HCT116 (cell line): ENCODE results near the gene MEX3B.

Experiments
- CTCF ChIP-seq, 3 experiments: fragments of 200-600 bp in 1 of 3; sonication (generic) in 1 of 3; IDR thresholded peaks in 2 of 3; conservative IDR thresholded peaks in 1 of 3; 2 replicates each; pipeline ENCODE4 v1.5.1; 2012 to 2017; ENCODE audit warnings: low read depth in 2 of 3, low read length in 2 of 3, antibody characterized with exemption in 1 of 3, borderline replicate concordance in 1 of 3, control low read depth in 1 of 3, mild to moderate bottlenecking in 1 of 3, mixed read lengths in 1 of 3, mixed run types in 1 of 3, moderate library complexity in 1 of 3; ENCODE audit not compliant: insufficient read depth in 1 of 3
- JUND ChIP-seq: IDR thresholded peaks from 2 replicates; pipeline ENCODE4 v1.6.1; 2012

GRCh38 chr15:82062479-82063454, 16.9 kb upstream of the MEX3B start:
- no peak for TF ChIP-seq JUND
- no peak for TF ChIP-seq CTCF (IDR thresholded peaks at IDR 0.05 in 2 of 3, conservative IDR thresholded peaks at IDR 0.05 in 1 of 3; ENCODE audit: borderline replicate concordance in 1 of 3, insufficient read depth in 1 of 3, low read depth in 2 of 3, low read length in 2 of 3)
